Epithelial cell of proximal tubule (primary cell): Measurements from ENCODE around the gene TIMM17B. TPM values are rescaled to one million over a fixed set of nuclear protein-coding genes. Genes with fewer than 3 reads are reported as not detected.
A peak's percentile ranks its signal among the peaks of the same experiment; 100 is the strongest.

ENCODE experiments used
- DNase-seq: peaks from one replicate; pipeline ENCODE4 v3.0.0-alpha.2; 2011; ENCODE audit warnings: low read depth
- H3K4me3 ChIP-seq: 2 replicates; pipeline ENCODE4 v1.5.1; 2011; ENCODE audit warnings: low read depth, mild to moderate bottlenecking, low read length
- total RNA-seq: library from RNA; depleted of rRNA; stranded (reverse); fragments of >200 nt; gene quantifications from 2 replicates; pipeline ENCODE4 v1.2.3, GENCODE V29; 2015
- TF ChIP-seq, protein P1 (sequence below): conservative IDR thresholded peaks from 2 replicates; pipeline ENCODE4 v1.5.1; 2012; ENCODE audit warnings: low read depth, mild to moderate bottlenecking, low read length

TIMM17B gene
- total RNA-seq, 1 donor from 2014 or later: 104 TPM

GRCh38 chrX:48896611-48897011 lies 957 bp downstream of the TIMM17B start:
- no peak for DNase-seq
- TF ChIP-seq, protein P1, sequence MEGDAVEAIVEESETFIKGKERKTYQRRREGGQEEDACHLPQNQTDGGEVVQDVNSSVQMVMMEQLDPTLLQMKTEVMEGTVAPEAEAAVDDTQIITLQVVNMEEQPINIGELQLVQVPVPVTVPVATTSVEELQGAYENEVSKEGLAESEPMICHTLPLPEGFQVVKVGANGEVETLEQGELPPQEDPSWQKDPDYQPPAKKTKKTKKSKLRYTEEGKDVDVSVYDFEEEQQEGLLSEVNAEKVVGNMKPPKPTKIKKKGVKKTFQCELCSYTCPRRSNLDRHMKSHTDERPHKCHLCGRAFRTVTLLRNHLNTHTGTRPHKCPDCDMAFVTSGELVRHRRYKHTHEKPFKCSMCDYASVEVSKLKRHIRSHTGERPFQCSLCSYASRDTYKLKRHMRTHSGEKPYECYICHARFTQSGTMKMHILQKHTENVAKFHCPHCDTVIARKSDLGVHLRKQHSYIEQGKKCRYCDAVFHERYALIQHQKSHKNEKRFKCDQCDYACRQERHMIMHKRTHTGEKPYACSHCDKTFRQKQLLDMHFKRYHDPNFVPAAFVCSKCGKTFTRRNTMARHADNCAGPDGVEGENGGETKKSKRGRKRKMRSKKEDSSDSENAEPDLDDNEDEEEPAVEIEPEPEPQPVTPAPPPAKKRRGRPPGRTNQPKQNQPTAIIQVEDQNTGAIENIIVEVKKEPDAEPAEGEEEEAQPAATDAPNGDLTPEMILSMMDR: no peak
- peak overlapping the region; percentile 85 for H3K4me3 ChIP-seq

DNA sequence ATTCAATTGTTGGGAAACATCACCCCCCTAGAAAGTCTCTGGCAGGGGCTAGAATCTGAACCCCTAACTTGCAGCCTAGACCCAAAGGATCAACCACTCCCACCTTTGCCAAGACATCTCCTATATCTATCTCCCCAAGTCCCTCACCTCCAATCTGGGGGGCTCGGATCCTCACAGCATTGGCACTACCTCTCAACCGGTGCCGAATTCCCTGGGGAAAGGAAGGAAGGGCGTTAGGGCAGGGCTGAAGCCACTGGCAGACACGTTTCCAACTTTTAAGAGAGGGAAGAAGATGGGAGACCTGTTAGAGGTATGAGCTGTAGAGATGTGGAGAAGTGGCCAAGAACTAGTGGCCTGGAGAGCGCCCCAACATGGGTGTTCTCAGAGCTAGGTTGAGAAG lies 2.7 kb downstream of the TIMM17B start:
- no peak overlapping the region for H3K4me3 ChIP-seq
- no peak for DNase-seq
- TF ChIP-seq, protein P1: no peak

DNA sequence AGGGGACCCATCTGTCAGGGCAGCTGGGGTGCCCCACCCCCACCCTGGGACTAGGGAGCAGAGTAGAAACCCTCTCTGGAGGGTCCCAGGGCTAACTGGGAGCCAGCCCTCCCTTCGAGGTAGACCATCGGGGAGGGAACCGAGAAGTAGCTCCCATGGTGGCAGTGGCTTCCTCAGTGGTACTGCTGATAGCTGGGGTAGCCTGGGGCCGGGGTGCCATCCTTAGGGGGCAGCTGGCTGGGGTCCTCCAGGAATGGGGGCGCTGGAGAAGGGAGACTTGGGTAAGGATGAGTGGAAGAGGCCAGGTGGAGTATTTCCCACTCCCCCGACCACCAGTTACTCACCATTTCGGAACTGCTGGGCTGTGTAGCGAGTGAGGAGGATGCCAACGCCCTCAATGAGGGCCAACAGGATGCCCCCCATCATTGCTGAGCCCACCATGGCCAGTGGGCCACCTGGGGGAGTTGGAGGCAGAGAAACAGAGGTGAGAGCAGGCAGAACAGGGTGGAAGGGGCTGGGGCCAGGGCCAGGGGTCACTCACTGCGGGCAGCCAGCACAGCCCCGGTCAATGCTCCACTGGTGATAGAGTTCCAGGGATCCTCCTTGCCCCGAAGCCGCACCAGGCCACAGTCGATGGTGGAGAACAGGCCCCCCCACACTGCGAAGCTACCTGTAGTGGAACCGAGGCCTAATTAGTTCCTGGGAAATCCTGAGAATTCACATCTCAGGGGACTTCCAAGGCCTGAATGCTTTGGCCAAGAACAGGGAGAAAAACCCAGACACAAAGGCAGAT lies 3.8 kb downstream of the TIMM17B start:
- no peak for DNase-seq
- TF ChIP-seq, protein P1: no peak
- H3K4me3 ChIP-seq: no peak overlapping the region

DNA sequence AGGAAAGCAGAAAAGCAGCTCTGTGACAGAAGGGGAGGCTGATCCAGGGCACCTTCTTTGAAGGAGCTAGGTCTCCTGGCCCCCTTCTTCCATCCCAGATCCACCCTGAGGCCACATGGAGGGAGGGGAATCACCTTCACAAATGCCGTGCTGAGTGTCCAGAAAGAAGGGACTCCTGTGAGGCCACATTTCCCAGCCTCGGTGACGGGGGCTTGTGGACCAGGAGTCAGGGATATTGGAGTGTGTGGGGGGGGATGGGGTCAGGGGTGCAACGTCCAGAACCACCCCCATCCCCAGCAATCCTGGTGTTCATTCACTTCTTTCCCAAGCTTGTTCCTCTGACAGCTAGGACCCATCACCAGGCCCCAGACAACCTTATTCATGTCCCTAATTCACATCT lies 4.7 kb downstream of the TIMM17B start:
- no peak for DNase-seq
- no peak overlapping the region for H3K4me3 ChIP-seq
- TF ChIP-seq, protein P1: no peak

DNA sequence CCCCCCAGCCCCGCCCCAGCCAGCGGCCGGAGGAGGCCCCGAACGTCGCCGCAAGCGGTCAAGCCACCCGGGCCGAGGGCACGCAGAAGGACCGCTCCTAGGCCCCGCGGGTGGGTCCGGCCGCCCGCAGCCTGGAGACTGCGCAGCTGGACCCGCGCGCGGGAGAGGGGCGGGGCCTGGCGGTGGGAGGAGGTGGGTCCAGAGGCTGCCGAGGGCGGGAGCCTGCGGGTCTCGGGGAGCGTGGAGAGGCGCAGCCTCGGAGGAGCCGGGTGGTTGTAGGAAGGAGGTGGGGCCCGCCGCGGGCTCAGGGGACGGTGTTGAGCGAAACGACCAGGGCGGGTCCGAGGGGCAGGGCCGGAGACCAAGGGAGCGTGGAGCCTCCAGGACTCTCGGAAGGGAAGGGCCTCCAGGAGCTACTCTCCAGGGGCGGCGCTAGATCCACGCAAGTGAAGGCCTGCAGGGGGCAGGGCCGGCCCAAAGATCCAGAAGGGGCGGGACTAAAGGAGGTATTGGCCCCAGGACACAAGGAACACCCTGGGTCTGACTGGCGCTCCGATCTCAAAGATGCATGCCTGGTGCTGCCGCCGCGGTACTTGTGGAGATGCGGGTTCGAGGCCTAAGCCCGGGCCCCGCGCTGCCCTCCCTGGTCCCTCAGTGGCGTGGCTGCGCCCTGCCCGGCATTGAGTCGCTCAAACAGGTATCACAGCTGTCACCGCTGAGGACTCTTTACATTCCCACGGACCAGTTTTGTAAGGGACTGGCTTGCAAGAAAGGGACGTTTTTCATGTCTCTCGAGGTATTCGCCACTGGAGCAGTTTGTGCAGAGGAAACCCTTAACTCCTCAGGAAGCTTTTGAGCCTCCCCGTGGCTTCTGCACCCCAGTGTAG lies 5.9 kb downstream of the TIMM17B start:
- TF ChIP-seq, protein P1: peak; percentile 55
- peak overlapping the region; percentile 56 for H3K4me3 ChIP-seq
- DNase-seq: peak; percentile 13

- peak overlapping the region; percentile 56 for H3K4me3 ChIP-seq
- TF ChIP-seq, protein P1: no peak
- no peak for DNase-seq
Measured at GRCh38 chrX:48890934-48891401, 6.6 kb downstream of the TIMM17B start.
